ENCODE measurements around the gene ADAMTS4. TPM values are rescaled to one million over a fixed set of nuclear protein-coding genes. Genes with fewer than 3 reads are reported as not detected.

ADAMTS4 gene
- total RNA-seq, 4 donors from 2014 or later, result 16.8 to 79.3 (median 33.9) TPM

DNA sequence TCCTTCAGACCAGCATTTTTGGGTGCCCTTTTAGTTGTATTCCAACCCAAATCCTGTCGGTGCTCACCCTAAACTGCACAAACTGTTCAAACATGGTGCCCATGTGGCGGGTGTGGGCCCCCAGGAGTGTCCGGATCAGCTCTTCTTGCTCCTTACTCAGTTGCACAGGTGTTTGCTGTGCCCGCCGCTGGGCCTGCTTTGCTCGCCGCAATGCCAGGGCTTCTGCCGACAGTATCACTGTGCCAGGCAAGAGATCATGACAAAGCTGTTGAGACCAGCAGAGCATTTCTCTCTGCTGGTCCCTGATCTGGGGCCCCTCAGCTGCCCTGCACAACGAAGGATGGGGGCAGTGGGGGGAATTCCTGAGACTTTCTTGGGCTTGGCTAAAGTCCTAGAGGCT lies 34.2 kb upstream of the ADAMTS4 start:
- TF ChIP-seq, protein P1, sequence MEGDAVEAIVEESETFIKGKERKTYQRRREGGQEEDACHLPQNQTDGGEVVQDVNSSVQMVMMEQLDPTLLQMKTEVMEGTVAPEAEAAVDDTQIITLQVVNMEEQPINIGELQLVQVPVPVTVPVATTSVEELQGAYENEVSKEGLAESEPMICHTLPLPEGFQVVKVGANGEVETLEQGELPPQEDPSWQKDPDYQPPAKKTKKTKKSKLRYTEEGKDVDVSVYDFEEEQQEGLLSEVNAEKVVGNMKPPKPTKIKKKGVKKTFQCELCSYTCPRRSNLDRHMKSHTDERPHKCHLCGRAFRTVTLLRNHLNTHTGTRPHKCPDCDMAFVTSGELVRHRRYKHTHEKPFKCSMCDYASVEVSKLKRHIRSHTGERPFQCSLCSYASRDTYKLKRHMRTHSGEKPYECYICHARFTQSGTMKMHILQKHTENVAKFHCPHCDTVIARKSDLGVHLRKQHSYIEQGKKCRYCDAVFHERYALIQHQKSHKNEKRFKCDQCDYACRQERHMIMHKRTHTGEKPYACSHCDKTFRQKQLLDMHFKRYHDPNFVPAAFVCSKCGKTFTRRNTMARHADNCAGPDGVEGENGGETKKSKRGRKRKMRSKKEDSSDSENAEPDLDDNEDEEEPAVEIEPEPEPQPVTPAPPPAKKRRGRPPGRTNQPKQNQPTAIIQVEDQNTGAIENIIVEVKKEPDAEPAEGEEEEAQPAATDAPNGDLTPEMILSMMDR (IDR thresholded peaks at IDR 0.05; ENCODE audit: low read depth), result no peak

DNA sequence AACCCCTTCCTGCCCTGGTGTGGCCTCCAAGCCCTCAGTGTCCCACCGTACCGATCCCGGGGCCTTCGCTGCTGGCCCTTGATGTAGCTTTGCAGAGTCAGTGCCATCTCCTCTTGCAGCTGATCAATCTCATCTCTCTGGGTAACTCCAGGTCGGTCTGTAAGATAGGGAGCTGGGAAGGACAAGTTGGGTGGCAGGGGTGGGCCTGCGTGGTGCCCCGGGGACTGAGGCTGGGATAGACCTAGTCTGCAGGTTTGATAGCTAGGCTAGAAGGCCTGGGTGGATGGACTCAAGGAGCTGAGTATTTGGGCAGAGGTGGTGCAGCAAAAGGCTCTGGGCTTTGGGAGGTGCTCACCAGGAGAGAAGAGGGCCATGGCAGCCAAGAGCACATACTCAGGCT lies 31.9 kb upstream of the ADAMTS4 start:
- TF ChIP-seq, protein P1 (IDR thresholded peaks at IDR 0.05; ENCODE audit: low read depth), result no peak

DNA sequence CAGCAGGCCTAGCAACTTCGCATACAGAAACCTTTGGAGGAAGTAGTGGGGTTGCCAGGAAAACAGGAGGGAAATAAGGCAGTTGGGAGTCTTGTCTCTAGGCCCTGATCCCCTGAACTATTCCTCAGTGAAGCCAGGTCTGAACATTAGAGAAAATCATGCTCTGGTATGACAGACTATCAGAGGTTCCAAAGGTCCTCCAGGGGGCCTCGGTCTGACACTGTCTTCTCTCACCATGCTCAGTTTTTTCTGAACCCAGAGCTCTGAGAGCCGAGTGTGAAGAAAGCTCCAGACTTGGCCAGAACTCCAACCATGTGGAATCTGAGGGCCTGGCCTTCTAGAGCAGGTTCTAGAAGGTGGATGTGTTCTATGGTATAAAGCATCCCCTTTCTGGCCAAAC lies 31.0 kb upstream of the ADAMTS4 start:
- TF ChIP-seq, protein P1 (IDR thresholded peaks at IDR 0.05; ENCODE audit: low read depth), result no peak

DNA sequence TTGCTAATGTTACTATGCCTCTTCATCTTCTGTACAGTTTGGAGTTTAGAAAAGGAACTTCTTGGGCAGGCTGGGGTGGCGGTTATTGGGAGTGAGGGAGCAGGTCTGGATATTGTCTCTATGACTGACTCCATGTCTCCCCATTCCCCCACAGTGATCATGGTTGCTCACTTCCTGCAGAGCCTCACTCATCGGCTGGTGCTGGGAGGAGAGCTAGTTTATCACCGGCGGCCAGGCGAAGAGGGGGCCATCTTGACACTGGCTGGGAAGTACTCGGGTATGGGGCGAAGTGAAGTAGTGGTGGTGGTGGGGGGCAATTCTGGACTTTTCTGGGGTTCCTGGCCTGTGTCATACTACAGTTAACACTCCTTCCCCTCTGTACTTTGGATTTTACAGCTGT lies 29.2 kb upstream of the ADAMTS4 start:
- TF ChIP-seq, protein P1 (IDR thresholded peaks at IDR 0.05; ENCODE audit: low read depth), result no peak

DNA sequence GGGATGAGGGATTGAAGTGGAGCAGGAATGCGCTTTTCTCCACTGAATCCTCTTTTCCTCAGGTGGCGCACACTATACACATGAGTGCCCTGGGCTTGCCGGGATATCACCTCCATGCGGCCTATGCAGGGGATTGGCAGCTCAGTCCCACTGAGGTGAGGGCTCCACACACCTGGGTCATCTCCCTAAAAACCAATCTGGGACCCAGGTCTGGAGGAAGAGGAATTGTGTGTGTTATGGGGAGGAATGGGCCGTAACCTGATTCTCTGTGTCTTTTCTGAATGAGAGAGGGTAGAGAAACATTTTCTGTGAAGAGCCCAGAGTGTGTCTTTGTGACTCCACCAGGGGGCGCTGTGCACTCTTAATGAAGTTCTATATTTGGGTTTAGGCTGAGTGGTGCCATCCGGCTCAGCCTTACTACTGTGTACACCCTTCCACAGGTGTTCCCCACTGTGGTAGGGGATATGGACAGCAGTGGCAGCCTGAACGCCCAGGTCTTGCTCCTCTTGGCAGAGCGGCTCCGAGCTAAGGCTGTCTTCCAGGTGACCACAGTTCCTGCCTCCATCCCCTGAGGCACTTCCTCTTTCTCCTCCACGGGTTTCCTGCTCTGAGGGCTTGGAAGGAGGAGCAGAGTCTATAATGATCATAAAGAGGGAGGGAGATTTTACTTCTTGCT lies 28.5 kb upstream of the ADAMTS4 start:
- TF ChIP-seq, protein P1 (IDR thresholded peaks at IDR 0.05; ENCODE audit: low read depth), result no peak

DNA sequence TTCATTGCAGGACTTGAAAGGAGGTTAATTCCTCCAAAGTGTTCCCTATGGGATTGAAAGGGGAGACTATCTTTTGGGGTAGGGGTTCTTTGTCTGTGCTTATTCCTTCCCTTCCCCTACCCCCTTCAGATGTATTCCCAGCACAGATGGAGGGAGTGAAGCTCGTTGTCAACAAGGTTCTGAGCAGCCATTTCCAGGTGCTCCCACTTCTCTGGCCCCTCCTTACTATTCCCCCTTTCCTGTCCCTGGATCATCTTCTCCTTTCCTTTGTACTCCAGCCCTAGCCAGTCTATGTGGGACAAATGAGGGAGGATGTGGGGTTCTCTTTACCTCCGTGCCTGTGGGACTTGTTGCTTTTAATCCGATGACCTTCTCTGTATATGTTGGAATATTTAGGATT lies 27.9 kb upstream of the ADAMTS4 start:
- TF ChIP-seq, protein P1 (IDR thresholded peaks at IDR 0.05; ENCODE audit: low read depth), result no peak

DNA sequence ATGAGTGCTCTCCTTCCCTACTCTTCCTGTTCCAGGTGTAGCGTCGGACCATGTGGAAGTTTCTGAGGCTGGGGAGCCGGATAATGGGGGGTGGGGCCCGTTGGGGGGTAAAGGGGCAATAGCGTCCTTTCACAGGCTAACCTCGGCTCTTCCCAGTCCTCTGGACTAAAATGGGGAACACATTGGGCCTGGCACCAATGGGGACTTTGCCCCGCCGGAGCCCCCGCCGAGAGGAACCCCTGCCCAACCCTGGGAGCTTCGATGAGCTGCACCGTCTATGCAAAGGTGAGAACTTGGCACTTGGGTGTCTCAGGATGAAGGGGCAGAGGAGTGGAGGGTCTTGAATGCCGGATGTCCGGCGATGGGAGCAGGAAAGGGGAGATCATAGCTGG lies 27.5 kb upstream of the ADAMTS4 start:
- TF ChIP-seq, protein P1 (IDR thresholded peaks at IDR 0.05; ENCODE audit: low read depth), result no peak
